HG03045 (cell line): Measurements from ENCODE around the gene NELL1.

Experiments used
- ATAC-seq: cut with Tn5 transposase; IDR thresholded peaks from one replicate; pipeline ENCODE4 v1.9.1; 2021; ENCODE audit warnings: mild to moderate bottlenecking, moderate library complexity; ENCODE audit not compliant: unreplicated experiment

NELL1 gene

DNA sequence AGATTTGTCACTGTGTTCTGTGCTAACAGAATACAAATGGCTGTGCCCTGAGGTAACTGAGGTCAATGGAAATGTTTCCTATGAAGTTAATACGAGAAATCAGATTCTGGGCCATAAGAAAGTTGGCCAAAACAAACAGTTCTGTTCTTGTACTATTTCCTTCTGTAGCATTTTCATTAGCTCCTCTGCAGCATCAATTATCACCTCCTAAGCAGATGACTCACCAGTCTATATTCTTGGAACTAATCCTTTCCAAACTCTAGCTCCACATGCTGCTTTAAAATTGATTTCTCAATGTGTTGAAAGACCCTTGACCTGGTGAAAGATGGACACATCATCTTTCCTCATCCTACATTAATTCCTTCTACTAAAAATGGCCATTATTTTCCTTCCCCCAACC is 736.0 kb downstream of the NELL1 start:
- no peak for ATAC-seq

DNA sequence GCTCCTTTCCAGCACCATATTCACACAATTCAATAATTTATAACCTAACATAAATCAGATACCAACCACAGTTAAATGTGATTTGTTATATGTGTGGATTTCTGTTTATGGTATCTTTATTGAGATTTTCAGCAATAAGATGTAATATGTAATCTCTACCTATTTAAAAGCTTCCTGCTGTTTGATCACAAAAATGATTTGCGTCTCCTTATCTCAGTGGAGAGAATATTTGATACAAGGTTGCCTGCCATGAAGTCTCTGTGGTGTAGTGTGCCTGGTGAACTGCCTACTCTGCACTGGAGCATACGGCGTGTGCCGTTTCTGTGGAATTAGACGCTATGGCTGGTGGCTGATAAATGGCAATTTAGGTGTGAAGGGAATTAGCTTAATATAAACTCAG is 741.1 kb downstream of the NELL1 start:
- no peak for ATAC-seq

DNA sequence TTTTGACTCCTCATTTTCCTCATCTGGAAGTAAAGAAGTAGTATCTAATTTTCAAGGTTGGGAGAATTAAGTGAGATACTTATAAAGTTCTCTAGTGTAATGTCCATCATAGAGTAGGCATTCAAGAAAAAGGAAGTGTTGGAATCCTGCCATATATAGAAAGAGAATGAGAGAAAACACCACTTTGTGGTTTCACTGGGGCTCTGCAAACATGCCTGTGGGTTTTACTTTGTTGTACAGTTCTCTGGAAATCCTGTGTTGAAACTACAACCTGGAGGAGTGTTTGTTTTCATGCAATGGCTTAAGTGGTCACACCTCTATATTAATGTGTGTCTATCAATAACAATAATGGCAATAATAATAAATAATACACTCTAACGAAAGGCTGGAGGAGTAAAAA is 741.7 kb downstream of the NELL1 start:
- ATAC-seq, result no peak

DNA sequence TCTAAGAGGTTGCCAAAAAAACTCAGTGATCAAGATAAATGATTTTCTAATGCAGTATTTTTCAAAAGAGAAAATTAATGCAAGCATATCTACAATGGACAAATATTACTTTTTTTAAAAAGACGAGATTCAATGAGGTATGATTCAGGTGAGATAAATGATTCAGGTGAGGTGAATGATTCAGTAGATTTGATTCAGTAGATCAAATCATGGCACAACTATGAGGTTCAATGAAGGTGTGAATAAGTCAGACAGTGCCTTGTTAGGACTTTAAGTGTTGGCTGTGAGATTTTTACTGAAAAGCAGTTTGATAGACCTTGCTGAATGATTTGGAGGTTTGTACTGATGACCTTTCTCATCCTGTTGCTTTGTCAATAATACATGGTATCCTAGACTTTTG is 742.2 kb downstream of the NELL1 start:
- ATAC-seq, result no peak

DNA sequence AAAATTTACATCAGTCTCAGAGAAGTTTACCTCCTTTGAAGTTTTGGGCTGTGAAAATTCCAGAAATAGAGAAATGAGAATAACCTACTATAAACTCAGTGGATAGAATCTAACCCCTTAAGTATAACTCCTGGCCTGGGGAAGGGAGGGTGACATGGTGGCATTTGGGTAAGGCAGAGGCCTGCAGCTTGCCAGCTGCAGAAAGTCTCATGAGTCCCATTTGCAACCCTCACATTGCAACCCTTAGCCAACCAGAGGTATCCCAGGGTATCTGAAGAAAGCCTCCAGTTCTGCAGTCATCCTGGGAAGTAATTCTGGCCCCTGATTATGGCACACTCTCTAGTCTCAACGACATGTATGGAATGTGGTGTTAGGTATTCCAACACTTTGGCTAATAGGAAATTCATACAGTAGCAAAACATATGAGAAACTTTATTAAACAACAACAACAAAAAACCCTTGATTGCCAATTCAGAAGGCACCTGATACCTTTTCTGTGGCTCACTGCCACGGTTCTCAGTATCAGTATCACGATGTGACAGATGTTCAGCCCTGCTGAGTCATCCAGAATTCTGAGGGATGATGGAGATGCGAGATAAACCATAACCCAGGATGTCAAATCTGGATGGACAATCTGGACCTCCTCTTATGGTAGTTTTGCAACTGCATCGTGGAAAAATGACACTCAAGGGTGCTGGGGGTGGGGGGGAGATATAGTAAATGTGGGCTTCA is 743.4 kb downstream of the NELL1 start:
- no peak for ATAC-seq

DNA sequence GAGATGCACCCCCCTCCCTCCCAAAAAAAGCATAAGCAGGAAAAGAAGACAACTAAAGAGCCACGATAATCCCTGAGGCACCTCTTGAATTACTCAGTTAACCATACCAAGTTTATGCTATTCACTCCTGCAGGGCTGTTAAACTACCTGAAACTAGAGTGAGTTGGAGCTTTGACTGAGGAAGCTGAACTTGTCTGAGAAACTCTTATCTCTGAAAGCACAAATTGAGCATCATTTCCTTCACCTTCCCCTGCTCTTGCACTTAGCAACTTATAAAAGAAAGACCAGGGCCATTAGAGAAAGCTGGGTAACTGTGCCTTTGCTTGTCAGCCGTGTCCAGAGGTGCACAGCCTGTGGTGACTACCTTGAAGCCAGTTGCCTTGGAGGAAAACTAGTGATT is 745.6 kb downstream of the NELL1 start:
- no peak for ATAC-seq

DNA sequence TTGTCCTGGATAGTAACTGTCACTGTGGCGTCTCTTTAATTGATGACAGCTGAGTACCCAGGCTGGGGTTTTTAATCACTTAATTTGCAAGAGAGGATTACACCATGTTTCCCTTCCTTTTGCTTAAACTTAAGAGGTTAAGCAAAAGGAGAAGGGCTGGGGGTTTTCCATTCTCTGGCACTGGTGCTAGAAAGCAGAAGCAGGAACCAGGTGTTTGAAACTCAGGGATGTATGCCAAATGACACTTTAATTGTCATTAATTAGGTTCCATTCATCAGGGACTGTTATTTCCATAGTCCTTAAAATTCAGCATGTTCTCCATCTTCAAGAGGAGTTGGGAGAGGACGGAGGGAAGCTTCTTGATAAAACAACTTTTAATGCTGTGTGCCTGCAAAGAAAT is 746.2 kb downstream of the NELL1 start:
- no peak for ATAC-seq

DNA sequence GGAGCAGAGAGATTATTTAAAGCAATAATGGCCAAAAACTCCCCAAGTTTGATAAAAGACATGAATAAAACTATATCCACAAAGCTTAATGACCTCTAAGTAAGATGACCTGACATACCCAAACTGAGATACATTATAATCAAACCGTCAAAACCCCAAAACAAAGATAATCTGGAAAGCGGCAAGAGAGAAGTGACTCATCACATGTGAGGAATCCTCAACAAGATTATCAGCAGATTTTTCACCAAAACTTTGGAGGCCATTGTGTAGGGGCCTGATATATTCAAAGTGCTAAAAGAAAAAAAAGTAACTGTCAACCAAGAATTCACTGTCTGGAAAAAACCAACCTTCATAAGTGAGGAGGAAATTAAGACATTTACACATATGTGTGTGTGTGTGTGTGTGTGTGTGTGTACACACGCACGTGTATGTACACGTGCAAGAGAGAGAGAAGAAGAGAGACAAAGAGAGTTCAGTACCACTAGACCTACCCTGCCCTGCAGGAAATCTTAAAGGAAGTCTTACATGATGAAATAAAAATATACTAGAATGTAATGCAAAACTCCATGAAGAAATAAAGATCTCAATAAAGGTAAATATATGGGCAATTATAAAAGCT is 752.4 kb downstream of the NELL1 start:
- no peak for ATAC-seq

DNA sequence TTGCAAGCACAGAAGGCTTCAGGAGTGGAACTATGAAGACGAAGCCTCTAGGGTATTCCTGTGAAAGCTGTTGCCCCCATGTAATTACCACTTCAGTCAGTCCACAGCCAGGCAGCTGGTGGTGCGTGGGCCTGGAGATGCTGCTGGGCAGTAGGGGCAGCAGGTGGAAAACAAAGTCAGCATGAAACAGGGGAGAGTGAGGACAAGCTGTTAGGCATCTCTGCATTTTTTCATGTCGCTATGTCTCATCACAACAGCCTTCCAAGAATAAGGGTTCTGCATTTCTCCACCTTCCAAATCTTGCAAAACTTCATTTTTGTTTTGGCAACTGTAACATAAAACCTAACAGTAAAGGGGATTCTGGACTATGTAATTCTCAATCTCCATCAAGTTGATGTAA is 757.5 kb downstream of the NELL1 start:
- ATAC-seq, result no peak

DNA sequence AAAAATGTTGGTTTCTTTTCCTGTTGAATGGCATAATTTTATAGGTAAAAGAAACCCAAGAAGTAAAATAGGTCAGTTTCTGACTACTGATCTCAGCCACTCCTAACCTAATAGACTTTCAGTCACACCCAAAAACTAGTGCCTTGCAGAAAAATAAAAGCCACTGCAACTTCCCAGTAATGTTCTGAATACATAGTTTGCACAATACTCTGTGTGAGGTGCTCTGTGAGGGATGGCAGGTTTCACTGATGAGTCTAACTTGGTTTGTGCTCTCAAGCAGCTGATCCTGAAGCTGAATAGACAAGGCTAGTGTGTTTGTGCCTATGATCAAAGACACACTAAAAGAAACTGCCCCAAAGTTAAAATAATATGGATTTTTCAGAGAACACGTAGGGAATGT is 758.3 kb downstream of the NELL1 start:
- ATAC-seq, result no peak

DNA sequence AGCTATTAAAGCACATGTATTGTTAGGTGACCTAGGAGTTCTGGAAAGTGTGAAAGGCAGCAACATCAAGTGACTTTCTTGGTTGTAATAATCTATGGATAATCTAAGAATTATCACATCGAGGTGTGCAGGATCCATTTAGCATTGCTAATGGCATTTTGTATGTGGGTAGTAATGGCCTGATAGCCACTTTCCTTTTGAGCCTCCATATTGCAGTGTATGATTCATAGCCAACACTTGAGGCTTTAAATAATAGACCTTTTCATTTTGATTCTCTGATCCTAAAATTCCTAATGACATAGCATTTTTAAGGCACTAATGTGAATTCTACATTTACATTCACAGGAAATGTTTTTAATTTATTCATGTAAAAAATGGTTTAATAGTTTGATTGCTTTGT is 759.4 kb downstream of the NELL1 start:
- ATAC-seq, result no peak

DNA sequence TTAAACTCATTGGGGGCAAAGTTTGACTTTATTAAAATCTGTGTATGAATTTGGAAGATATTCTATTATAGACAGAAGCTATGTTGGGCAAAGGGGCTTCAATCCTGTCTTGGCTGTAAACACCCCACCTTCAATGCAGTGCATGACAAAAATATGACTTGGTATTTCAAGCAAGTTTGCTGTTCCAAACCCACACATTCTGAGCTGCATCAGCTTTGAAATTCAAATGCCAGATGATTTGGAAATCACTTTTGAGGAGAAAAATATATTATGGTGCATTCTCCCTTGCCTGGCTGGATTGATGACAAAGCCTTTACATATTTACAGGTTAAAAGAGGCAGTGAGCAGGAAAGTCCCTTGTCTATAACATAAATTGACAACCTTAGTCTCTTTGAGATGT is 760.0 kb downstream of the NELL1 start:
- ATAC-seq, result no peak

DNA sequence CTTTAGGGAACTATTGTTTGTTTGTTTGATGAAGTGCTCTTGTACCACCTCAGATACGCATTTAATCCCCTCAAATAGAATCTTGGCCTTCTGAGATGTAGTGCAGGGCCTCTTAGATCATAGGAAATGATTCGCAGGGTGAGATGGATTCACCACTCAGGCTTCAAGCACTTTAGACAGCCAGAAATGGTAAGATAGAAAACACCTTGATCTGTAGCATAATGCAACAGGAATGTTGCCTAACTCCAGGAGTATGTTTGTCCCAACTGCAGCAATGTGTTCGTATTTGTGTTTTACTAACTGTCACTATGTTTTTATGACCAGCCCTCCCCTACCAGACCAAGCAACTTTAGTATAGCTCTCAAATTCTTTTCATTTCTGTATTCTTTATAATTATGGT is 761.2 kb downstream of the NELL1 start:
- ATAC-seq, result no peak

DNA sequence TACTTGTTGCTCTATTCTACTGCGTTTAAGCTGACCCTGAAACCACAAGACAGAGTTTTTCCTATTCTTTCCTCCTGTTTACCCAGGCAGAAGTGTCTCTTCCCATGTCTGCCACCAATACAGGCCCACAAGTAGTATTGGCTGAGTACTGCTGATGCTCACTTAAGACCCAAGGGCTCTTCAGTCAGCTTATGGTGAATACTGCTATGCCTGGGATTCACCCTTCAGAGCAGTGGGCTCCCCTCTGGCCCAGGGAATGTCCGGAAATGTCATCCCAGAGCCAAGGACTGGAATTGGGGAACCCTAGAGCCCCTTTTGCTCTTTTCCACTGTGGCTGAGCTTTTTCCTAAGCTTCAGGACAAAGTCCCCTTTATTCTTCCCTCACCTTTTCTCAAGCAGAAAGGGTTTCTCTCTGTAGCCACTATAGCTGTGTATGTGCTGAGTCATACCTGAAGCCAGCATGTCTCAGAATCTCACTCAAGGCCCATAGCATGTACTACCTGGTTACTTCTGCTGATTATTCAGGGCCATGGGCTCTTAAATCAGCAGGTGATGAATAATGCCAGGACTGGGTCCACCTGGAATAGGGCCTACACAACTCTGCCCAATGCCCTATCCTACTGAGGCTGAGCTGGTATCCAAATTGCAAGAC is 777.7 kb downstream of the NELL1 start:
- no peak for ATAC-seq

DNA sequence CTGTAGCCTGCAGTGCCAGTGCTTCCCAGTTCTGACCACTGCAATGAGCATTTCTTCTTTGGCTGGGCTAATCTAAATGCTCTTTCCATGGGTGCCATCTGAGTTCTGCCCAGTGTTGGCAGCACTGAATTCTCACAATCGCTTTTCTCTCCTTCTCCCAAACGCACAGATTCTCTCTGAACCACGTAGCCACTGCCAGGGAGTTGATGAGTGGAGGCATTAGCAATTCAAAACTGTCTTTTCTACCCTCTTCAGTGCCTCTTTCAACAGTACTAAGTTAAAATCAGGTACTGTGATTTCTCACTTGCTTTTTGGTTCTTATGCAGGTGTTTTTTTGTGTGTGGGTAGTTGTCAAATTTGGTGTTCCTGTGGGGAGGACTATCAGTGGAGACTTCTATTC is 778.5 kb downstream of the NELL1 start:
- no peak for ATAC-seq

DNA sequence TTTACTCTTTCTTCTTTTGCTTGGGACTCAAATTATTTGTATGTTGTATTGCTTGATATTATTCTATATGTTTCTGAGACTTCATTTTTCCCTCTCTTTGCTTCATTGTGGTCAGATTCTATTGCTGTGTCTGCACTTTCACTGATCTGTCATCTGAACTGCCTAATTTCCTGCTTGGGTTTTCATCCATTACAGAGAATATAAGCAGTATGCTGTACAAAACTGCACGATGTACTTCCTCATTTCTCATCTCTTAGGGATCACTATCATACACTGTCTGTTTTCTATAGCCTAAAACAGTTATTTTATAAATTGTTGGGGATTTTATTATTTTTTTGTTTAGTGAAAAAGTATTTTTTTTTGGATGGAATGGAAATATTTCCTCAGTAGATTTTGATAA is 786.8 kb downstream of the NELL1 start:
- no peak for ATAC-seq

DNA sequence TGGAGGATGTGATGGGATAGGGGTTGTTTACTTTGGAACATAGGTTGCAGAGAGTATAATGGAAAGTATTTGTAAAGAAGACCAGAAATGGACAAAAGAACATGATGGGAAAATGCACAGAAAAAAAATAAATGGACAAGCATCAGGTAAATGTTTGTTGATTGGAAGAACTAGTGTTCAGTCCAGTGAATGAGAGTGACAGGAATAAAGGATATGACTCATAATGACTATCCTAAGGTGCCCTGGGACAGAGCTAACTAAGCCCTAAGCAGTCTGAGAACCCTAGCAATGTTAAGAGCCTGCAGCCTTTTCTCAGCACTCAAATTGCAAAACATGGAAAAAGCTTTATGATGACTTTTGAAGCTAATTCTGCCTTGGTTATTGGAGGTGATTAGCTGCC is 790.7 kb downstream of the NELL1 start:
- no peak for ATAC-seq

DNA sequence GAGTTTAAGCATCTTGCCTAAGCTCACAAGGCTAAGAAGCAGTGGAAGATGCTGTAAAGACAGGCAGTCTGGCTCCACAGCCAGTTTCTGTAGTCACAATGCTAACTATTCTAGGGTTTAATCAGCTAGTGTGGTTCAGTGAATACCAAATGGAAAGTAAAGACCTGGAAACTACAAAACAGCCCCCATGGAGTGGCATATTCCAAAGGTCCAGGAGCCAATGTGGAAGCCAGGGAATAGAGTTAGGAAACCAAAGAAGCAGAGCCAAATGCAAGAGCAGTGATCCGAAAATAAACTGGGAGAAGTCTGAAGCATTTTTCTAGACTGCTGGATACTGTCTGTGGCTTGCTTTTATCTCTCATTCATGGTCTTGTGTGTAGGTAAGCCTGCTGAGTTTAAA is 792.3 kb downstream of the NELL1 start:
- no peak for ATAC-seq

DNA sequence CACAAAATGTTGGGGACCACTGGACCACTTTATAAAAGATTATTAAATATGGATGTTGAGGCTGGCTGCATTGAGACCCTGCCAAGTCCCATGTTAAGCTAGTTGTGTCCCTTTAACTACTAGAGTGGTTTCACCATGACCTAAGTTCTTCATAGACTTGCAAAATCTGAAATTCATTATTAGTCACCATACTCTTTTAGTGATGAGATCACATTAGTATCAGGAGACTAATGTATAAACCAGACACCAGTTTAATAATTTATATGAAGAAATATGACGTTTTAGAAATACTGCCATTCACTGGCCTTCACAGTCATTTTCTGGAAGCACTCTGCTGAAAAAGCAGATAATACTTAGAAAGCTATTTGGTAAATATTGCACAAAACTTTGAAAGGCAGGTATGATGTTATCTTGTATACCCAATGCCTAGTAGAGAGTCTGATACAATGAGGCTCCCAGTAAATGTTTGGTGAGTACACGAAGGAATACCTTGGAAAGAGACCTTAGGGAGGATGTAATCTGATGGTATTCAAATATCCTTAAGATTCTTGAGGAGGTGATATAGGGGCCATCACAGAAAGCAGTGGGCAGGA is 795.3 kb downstream of the NELL1 start:
- ATAC-seq, result no peak

DNA sequence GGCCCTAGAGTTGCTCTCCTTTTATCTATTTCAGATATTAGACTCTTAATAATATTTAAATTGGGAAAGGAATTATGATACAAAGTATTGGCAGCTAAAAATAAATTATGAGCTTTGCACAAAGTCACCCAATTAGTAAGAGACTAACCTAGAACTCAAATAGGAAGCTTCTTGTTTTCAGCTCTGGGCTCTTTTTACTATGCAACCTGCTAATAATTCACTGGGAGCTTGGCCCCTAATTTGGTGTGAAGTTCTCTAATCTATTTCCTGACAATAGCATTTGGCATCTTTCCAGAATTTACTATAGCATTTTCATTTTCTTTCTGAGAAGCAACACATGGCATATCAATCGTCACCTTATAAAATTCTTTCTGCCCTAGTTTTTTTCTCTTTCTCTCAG is 795.8 kb downstream of the NELL1 start:
- no peak for ATAC-seq

DNA sequence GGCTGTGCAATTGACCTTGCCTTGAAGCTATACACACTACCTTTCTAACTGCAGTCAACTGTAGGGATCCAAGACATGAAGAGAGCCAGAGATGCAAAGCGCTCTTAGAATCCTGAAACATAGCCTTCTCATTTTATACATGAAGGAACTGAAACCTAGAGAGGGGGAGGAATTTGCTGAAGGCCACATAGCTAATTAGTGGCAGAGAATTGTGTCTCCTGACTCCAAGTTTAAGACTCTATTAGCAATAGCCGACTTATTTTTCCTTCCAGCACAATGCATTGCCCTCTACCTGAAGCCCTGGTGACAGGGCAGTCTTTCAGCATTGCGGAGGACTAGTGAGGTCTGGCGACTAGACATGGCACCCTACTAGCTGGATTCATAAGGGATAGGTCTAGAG is 796.5 kb downstream of the NELL1 start:
- ATAC-seq, result no peak

DNA sequence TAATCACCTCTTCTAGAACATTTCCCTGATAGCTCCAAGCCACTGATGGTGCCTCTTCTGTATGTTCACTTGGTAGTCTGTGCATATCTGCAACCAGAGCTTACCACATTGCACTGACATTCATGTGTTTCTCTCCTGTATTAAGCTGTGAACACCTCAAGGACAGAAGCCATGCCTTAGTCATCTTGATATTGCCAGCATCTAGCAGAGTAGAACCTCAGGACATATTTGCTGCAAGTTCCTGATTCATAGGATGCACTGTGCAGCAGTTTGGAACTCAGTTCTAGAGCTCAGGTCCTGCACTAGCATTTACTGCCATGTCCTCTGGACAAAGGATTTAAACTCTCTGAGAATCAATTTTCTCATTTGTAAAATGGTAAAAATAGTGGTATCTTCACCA is 801.1 kb downstream of the NELL1 start:
- no peak for ATAC-seq
